H9 (cell line): ENCODE measurements around the gene EFL1. TPM values are rescaled to one million over a fixed set of nuclear protein-coding genes. Genes with fewer than 3 reads are reported as not detected.
"Not testable (repeated sequence)": the region's sequence is repeated elsewhere in the genome, so short reads cannot be mapped to it uniquely, and the experiment has no call there.

Source experiments
- DNase-seq: peaks from one replicate; pipeline ENCODE4 v3.0.0-alpha.2; 2017
- H2AFZ ChIP-seq: one replicate; pipeline ENCODE4 v1.6.1; 2013; ENCODE audit warnings: mild to moderate bottlenecking, low read length, control low read depth, moderate library complexity
- H2AK5ac ChIP-seq: 2 replicates; pipeline ENCODE4 v1.6.1; 2013; ENCODE audit warnings: low read length, control low read depth, mixed read lengths; ENCODE audit not compliant: insufficient read length
- H2BK120ac ChIP-seq: one replicate; pipeline ENCODE4 v1.6.1; 2013; ENCODE audit warnings: low read depth, mild to moderate bottlenecking, low read length, control low read depth, inconsistent platforms; ENCODE audit not compliant: poor library complexity, severe bottlenecking
- H2BK12ac ChIP-seq: 2 replicates; pipeline ENCODE4 v1.6.1; 2013; ENCODE audit warnings: low read length, control low read depth, mixed read lengths, low read depth; ENCODE audit not compliant: insufficient read length
- H2BK15ac ChIP-seq: 2 replicates; pipeline ENCODE4 v1.6.1; 2013; ENCODE audit warnings: low read depth, low read length, control low read depth
- H2BK20ac ChIP-seq: one replicate; pipeline ENCODE4 v1.6.1; 2013; ENCODE audit warnings: low read depth, mild to moderate bottlenecking, low read length, control low read depth, inconsistent platforms; ENCODE audit not compliant: poor library complexity, severe bottlenecking
- H2BK5ac ChIP-seq: 2 replicates; pipeline ENCODE4 v1.6.1; 2013; ENCODE audit warnings: low read length, control low read depth, mixed read lengths; ENCODE audit not compliant: insufficient read length
- H3K14ac ChIP-seq: 2 replicates; pipeline ENCODE4 v1.6.1; 2013; ENCODE audit warnings: low read length, control low read depth; ENCODE audit not compliant: insufficient read depth
- H3K18ac ChIP-seq: 2 replicates; pipeline ENCODE4 v1.6.1; 2013; ENCODE audit warnings: low read depth, mild to moderate bottlenecking, mixed read lengths, low read length, control low read depth; ENCODE audit not compliant: insufficient read length
- H3K23ac ChIP-seq: 2 replicates; pipeline ENCODE4 v1.6.1; 2013; ENCODE audit warnings: low read length, control low read depth, mixed read lengths, low read depth; ENCODE audit not compliant: insufficient read length
- H3K23me2 ChIP-seq: 2 replicates; pipeline ENCODE4 v1.6.1; 2013; ENCODE audit warnings: low read depth, mild to moderate bottlenecking, mixed read lengths, low read length, control low read depth; ENCODE audit not compliant: insufficient read length, poor library complexity, severe bottlenecking
- H3K27ac ChIP-seq: 2 replicates; pipeline ENCODE4 v1.5.1; 2013; ENCODE audit warnings: low read length, control low read depth, mixed read lengths, low read depth; ENCODE audit not compliant: insufficient read length
- H3K27me3 ChIP-seq: 2 replicates; pipeline ENCODE4 v1.6.1; 2013; ENCODE audit warnings: low read length, control low read depth, inconsistent platforms; ENCODE audit not compliant: insufficient read depth
- H3K4ac ChIP-seq: 2 replicates; pipeline ENCODE4 v1.6.1; 2013; ENCODE audit warnings: low read depth, mild to moderate bottlenecking, control low read depth, inconsistent platforms, low read length, moderate library complexity
- H3K4me1 ChIP-seq: 2 replicates; pipeline ENCODE4 v1.6.1; 2013; ENCODE audit warnings: low read length, control low read depth, inconsistent platforms; ENCODE audit not compliant: insufficient read depth
- H3K4me2 ChIP-seq: 2 replicates; pipeline ENCODE4 v1.6.1; 2013; ENCODE audit warnings: low read length, control low read depth, mixed read lengths; ENCODE audit not compliant: insufficient read length, insufficient read depth
- H3K56ac ChIP-seq: 2 replicates; pipeline ENCODE4 v1.6.1; 2013; ENCODE audit warnings: low read depth, mild to moderate bottlenecking, mixed read lengths, low read length, control low read depth; ENCODE audit not compliant: insufficient read length
- H3K79me1 ChIP-seq: 2 replicates; pipeline ENCODE4 v1.6.1; 2013; ENCODE audit warnings: low read depth, mild to moderate bottlenecking, moderate library complexity, low read length, control low read depth, inconsistent platforms; ENCODE audit not compliant: insufficient read depth, poor library complexity, severe bottlenecking
- H3K79me2 ChIP-seq: 2 replicates; pipeline ENCODE4 v1.6.1; 2013; ENCODE audit warnings: low read length, control low read depth, inconsistent platforms; ENCODE audit not compliant: insufficient read depth
- H3K9ac ChIP-seq: 2 replicates; pipeline ENCODE4 v1.6.1; 2013; ENCODE audit warnings: low read length, control low read depth, mixed read lengths; ENCODE audit not compliant: insufficient read length; ENCODE audit errors: extremely low read depth
- H3K9me3 ChIP-seq: one replicate; pipeline ENCODE4 v1.6.1; 2013; ENCODE audit warnings: low read depth, low read length, inconsistent platforms; ENCODE audit not compliant: control insufficient read depth
- H3T11ph ChIP-seq: one replicate; pipeline ENCODE4 v1.6.1; 2013; ENCODE audit warnings: mild to moderate bottlenecking, low read length, control low read depth, inconsistent platforms
- H4K20me1 ChIP-seq: one replicate; pipeline ENCODE4 v1.6.1; 2013; ENCODE audit not compliant: control insufficient read depth, insufficient read length, insufficient read depth
- H4K5ac ChIP-seq: 2 replicates; pipeline ENCODE4 v1.6.1; 2013; ENCODE audit warnings: low read depth, mild to moderate bottlenecking, mixed read lengths, low read length, control low read depth; ENCODE audit not compliant: insufficient read length
- H4K8ac ChIP-seq: replicated peaks from 2 replicates; pipeline ENCODE4 v1.6.1; 2013; ENCODE audit warnings: low read length, control low read depth, mixed read lengths, low read depth; ENCODE audit not compliant: insufficient read length
- H4K91ac ChIP-seq: 2 replicates; pipeline ENCODE4 v1.6.1; 2013; ENCODE audit warnings: low read depth, mild to moderate bottlenecking, moderate library complexity, mixed read lengths, low read length, control low read depth; ENCODE audit not compliant: insufficient read length
- H3K27ac Mint-ChIP-seq, 3 experiments: 2 replicates in 2 of 3; 3 replicates in 1 of 3; pipeline ENCODE4 v1.8.0; 2020 to 2021; ENCODE audit warnings: mixed read lengths in 3 of 3, mild to moderate bottlenecking in 1 of 3, moderate library complexity in 1 of 3
- H3K27me3 Mint-ChIP-seq: 2 replicates; pipeline ENCODE4 v1.8.0; 2021; ENCODE audit warnings: low read depth, mild to moderate bottlenecking, moderate library complexity, mixed read lengths
- H3K36me3 Mint-ChIP-seq, 3 experiments: 2 replicates in 2 of 3; 3 replicates in 1 of 3; pipeline ENCODE4 v1.8.0; 2020 to 2021; ENCODE audit warnings: low read depth in 3 of 3, mixed read lengths in 3 of 3; ENCODE audit not compliant: insufficient read depth in 1 of 3
- H3K4me1 Mint-ChIP-seq, 2 experiments: 2 replicates each; pipeline ENCODE4 v1.8.0; 2020; ENCODE audit warnings: mixed read lengths in 2 of 2
- H3K4me3 Mint-ChIP-seq, 2 experiments: 2 replicates in 1 of 2; 3 replicates in 1 of 2; pipeline ENCODE4 v1.8.0; 2020 to 2021; ENCODE audit warnings: mild to moderate bottlenecking in 2 of 2, mixed read lengths in 2 of 2, moderate library complexity in 1 of 2
- H3K9me3 Mint-ChIP-seq, 2 experiments: 2 replicates in 1 of 2; 3 replicates in 1 of 2; pipeline ENCODE4 v1.8.0; 2020; ENCODE audit warnings: mild to moderate bottlenecking in 2 of 2, mixed read lengths in 2 of 2, moderate library complexity in 1 of 2
- WGBS: extraction: QIAGEN DNeasy Blood & Tissue Kit; methylation state at CpG from one replicate; pipeline ENCODE4 v1.1.7; 2013; ENCODE audit warnings: missing lambda C conversion rate, low lambda C conversion rate, mixed read lengths; ENCODE audit not compliant: insufficient read length; ENCODE audit errors: extremely low coverage; 5-methylcytosine and 5-hydroxymethylcytosine counted together
- total RNA-seq: library from RNA; stranded (reverse); gene quantifications from 2 replicates; pipeline ENCODE4 v1.2.1, GENCODE V29; 2021
- TF ChIP-seq, protein P1 (sequence below): fragments of 200-600 bp; sonication (generic); conservative IDR thresholded peaks from 3 replicates; pipeline ENCODE4 v1.8.0; 2021; ENCODE audit warnings: antibody characterized with exemption, mild to moderate bottlenecking

The EFL1 gene
- total RNA-seq, 1 experiment from 2014 or later: 29.4 TPM

DNA sequence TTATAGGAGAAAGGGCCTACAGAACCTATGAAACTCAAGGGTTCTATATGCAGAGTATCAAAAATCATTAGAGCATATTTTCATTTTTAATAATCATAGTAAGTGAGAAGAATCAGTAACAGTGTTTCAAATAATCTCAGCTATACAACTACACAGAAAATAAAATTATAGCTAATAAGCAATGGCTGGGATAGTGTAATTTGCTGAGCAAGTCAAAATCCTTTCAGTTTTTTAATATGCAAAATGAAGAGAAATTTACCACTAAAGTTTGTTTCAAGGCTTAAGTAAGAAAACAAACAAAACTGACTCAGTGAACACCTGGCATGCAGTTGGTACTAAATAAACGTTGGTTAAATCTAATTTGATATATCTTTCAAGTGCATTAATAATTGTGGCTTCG lies 66.2 kb downstream of the EFL1 start:
- Histone ChIP-seq H2AFZ (no peak overlapping the region), H3K18ac (no peak overlapping the region), H4K5ac (no peak overlapping the region), H4K8ac (no peak overlapping the region), H3K27ac (no peak overlapping the region), H3K14ac (no peak overlapping the region), H3K4me1 (no peaks in the 10 kb centered on the region), H4K20me1 (no peaks in the 10 kb centered on the region), H2BK15ac (no peak overlapping the region), H3K79me1 (no peaks in the 10 kb centered on the region), H3K9me3 (no peaks in the 10 kb centered on the region), H3K27me3 (no peaks in the 10 kb centered on the region), H2BK12ac (no peak overlapping the region), H3K4ac (no peak overlapping the region), H3K56ac (no peak overlapping the region), H2BK20ac (no peak overlapping the region), H2BK120ac (no peak overlapping the region), H3K4me2 (no peak overlapping the region), H4K91ac (no peak overlapping the region), H3K23me2 (no peaks in the 10 kb centered on the region), H3K23ac (no peak overlapping the region), H3T11ph (no peak overlapping the region), H3K79me2 (no peaks in the 10 kb centered on the region), H2BK5ac (no peak overlapping the region), H2AK5ac (no peak overlapping the region), H3K9ac (no peak overlapping the region)
- H3K4me1 Mint-ChIP-seq: no peaks in the 10 kb centered on the region
- no peaks in the 10 kb centered on the region for H3K27me3 Mint-ChIP-seq
- no peak for DNase-seq
- no peaks in the 10 kb centered on the region for H3K36me3 Mint-ChIP-seq
- H3K4me3 Mint-ChIP-seq: no peak overlapping the region
- H3K27ac Mint-ChIP-seq: no peak overlapping the region
- no CpG with 5 or more reads among the region's 2 CpGs for WGBS
- no peaks in the 10 kb centered on the region for H3K9me3 Mint-ChIP-seq
- TF ChIP-seq, protein P1, sequence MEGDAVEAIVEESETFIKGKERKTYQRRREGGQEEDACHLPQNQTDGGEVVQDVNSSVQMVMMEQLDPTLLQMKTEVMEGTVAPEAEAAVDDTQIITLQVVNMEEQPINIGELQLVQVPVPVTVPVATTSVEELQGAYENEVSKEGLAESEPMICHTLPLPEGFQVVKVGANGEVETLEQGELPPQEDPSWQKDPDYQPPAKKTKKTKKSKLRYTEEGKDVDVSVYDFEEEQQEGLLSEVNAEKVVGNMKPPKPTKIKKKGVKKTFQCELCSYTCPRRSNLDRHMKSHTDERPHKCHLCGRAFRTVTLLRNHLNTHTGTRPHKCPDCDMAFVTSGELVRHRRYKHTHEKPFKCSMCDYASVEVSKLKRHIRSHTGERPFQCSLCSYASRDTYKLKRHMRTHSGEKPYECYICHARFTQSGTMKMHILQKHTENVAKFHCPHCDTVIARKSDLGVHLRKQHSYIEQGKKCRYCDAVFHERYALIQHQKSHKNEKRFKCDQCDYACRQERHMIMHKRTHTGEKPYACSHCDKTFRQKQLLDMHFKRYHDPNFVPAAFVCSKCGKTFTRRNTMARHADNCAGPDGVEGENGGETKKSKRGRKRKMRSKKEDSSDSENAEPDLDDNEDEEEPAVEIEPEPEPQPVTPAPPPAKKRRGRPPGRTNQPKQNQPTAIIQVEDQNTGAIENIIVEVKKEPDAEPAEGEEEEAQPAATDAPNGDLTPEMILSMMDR: no peak

DNA sequence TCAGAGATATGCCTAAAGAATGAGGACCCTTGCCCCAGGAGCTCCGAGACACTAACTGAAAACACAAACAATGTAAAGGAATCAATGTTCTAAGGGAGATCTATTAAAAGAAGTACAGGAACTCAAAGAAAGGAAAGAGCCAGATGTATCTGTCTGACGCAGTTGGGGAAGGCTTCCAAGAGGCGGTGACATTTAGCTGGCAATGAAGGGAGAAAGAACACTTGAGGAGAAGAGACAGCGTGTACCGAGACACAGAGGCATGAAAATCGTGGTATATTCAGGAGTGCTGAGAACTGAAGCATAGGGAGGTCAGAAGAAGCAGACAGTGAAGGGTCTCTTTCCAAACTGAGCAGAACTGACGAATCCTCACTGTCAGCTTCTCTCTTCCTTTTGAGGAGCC lies 66.7 kb downstream of the EFL1 start:
- H3K14ac ChIP-seq, H3K4me1 ChIP-seq, H3T11ph ChIP-seq, H3K27ac ChIP-seq, H4K91ac ChIP-seq, H4K20me1 ChIP-seq, DNase-seq, H3K36me3 Mint-ChIP-seq, H2BK15ac ChIP-seq, H3K4me3 Mint-ChIP-seq, H3K4me2 ChIP-seq, H3K23ac ChIP-seq, H2BK20ac ChIP-seq, H4K5ac ChIP-seq, H3K27me3 ChIP-seq, H3K9me3 ChIP-seq, H3K4ac ChIP-seq, H3K9ac ChIP-seq, H2AFZ ChIP-seq, H2BK12ac ChIP-seq, H3K4me1 Mint-ChIP-seq, H2AK5ac ChIP-seq, H3K27ac Mint-ChIP-seq, H4K8ac ChIP-seq, H3K79me2 ChIP-seq, H2BK5ac ChIP-seq, H2BK120ac ChIP-seq, H3K79me1 ChIP-seq, H3K56ac ChIP-seq, H3K23me2 ChIP-seq, H3K18ac ChIP-seq, H3K9me3 Mint-ChIP-seq, H3K27me3 Mint-ChIP-seq: not testable (repeated sequence)
- WGBS: no CpG with 5 or more reads among the region's 7 CpGs
